Nephron progenitor cell (in vitro differentiated cells): ENCODE results near the gene CPSF7.
"Not testable (repeated sequence)": the region's sequence is repeated elsewhere in the genome, so short reads cannot be mapped to it uniquely, and the experiment has no call there.

Experiments used
- DNase-seq: peaks from one replicate; pipeline ENCODE4 v3.0.0; 2021
- H3K27ac Mint-ChIP-seq: 2 replicates; pipeline ENCODE4 v1.8.0; 2021; ENCODE audit warnings: mild to moderate bottlenecking, moderate library complexity, mixed read lengths
- H3K27me3 Mint-ChIP-seq: 2 replicates; pipeline ENCODE4 v1.8.0; 2021; ENCODE audit warnings: mild to moderate bottlenecking, low read depth, mixed read lengths; ENCODE audit not compliant: poor library complexity
- H3K36me3 Mint-ChIP-seq: 2 replicates; pipeline ENCODE4 v1.8.0; 2021; ENCODE audit warnings: low read depth, mixed read lengths
- H3K4me1 Mint-ChIP-seq: 2 replicates; pipeline ENCODE4 v1.8.0; 2021; ENCODE audit warnings: mixed read lengths
- H3K4me3 Mint-ChIP-seq: 2 replicates; pipeline ENCODE4 v1.8.0; 2021; ENCODE audit warnings: mild to moderate bottlenecking, moderate library complexity, mixed read lengths
- H3K9me3 Mint-ChIP-seq: 2 replicates; pipeline ENCODE4 v1.8.0; 2021; ENCODE audit warnings: mild to moderate bottlenecking, moderate library complexity, mixed read lengths
- CTCF ChIP-seq: fragments of 200-600 bp; sonication (generic); IDR thresholded peaks from 2 replicates; pipeline ENCODE4 v1.5.0; 2021; ENCODE audit warnings: antibody characterized with exemption

The CPSF7 gene

DNA sequence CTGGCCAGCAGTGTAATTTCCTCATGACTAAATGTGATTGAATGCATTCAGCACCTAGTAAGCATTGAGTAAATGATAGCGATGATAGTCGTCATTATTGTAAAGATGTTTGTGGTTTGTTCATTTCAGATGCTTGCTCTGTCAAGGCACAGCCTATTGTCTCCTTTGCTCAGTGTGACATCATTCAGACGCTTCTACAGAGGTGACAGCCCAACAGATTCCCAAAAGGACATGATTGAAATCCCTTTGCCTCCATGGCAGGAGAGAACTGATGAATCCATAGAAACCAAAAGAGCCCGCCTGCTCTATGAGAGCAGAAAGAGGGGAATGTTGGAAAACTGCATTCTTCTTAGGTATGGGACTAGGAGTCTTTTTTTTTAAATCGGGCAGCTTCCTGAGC is 7.7 kb upstream of the CPSF7 start:
- Mint-ChIP-seq H3K27ac (no peak overlapping the region), H3K4me3 (no peak overlapping the region)

GRCh38 chr11:61430839-61431238 is 1.1 kb upstream of the CPSF7 start:
- Mint-ChIP-seq H3K27ac (peak overlapping the region; percentile 100), H3K36me3 (peaks cover 70% of the 10 kb centered on the region), H3K4me1 (peaks cover 44% of the 10 kb centered on the region), H3K9me3 (peaks cover 15% of the 10 kb centered on the region), H3K4me3 (peak overlapping the region; percentile 99)
- not testable (repeated sequence) for H3K27me3 Mint-ChIP-seq, DNase-seq

More for the DNA sequence above, 7.7 kb upstream of the CPSF7 start:
- no peak for DNase-seq
- peaks cover 90% of the 10 kb centered on the region for H3K36me3 Mint-ChIP-seq
- H3K4me1 Mint-ChIP-seq, result peaks cover 16% of the 10 kb centered on the region
- TF ChIP-seq CTCF, result no peak
- peaks cover 15% of the 10 kb centered on the region for H3K9me3 Mint-ChIP-seq
- H3K27me3 Mint-ChIP-seq, result no peaks in the 10 kb centered on the region

DNA sequence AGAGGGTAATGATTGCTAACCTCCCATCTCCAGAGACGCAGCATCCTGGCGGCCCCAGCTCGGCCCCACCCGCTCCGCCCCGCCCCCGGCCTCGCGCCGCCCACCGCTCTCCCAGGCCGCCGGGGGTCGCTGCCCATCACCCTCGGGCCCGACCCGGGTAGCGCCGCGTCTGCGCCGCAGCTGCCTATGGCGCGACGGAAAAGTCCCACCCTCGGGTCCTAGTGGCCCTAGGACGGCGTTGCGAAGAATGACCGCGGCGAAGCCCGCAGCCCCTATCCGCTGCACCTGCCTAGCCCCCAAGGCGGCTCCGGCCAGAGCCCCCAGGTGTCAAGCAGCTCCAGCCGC is 457 bp downstream of the CPSF7 start:
- Mint-ChIP-seq H3K4me3 (peak overlapping the region; percentile 99), H3K9me3 (peaks cover 6% of the 10 kb centered on the region), H3K27me3 (no peaks in the 10 kb centered on the region), H3K27ac (peak overlapping the region; percentile 97), H3K4me1 (peaks cover 42% of the 10 kb centered on the region), H3K36me3 (peaks cover 70% of the 10 kb centered on the region)
- no peak for TF ChIP-seq CTCF
- peak; percentile 89 for DNase-seq

GRCh38 chr11:61425367-61426131 is 4.2 kb downstream of the CPSF7 start:
- peaks cover 30% of the 10 kb centered on the region for H3K4me1 Mint-ChIP-seq
- no peaks in the 10 kb centered on the region for H3K9me3 Mint-ChIP-seq
- no peaks in the 10 kb centered on the region for H3K27me3 Mint-ChIP-seq
- DNase-seq, result no peak
- no peak for TF ChIP-seq CTCF
- peaks cover 69% of the 10 kb centered on the region for H3K36me3 Mint-ChIP-seq
- peak overlapping the region; percentile 86 for H3K27ac Mint-ChIP-seq
- no peak overlapping the region for H3K4me3 Mint-ChIP-seq

- H3K9me3 Mint-ChIP-seq, result no peaks in the 10 kb centered on the region
- no peak for DNase-seq
- H3K4me1 Mint-ChIP-seq, result peaks cover 22% of the 10 kb centered on the region
- no peak for TF ChIP-seq CTCF
- H3K36me3 Mint-ChIP-seq, result peaks cover 83% of the 10 kb centered on the region
- no peak overlapping the region for H3K4me3 Mint-ChIP-seq
- no peaks in the 10 kb centered on the region for H3K27me3 Mint-ChIP-seq
- peak overlapping the region; percentile 66 for H3K27ac Mint-ChIP-seq
Observed at GRCh38 chr11:61422226-61422625, 7.5 kb downstream of the CPSF7 start.

- peaks cover 87% of the 10 kb centered on the region for H3K36me3 Mint-ChIP-seq
- DNase-seq, result no peak
- no peak overlapping the region for H3K4me3 Mint-ChIP-seq
- no peak for TF ChIP-seq CTCF
- H3K27me3 Mint-ChIP-seq, result no peaks in the 10 kb centered on the region
- no peak overlapping the region for H3K27ac Mint-ChIP-seq
- H3K9me3 Mint-ChIP-seq, result no peaks in the 10 kb centered on the region
- peaks cover 13% of the 10 kb centered on the region for H3K4me1 Mint-ChIP-seq
Observed at GRCh38 chr11:61418136-61418535, 11.6 kb downstream of the CPSF7 start.
